A549 (cell line): Measurements from ENCODE around the gene EPB42. TPM values are rescaled to one million over a fixed set of nuclear protein-coding genes. Genes with fewer than 3 reads are reported as not detected.

Experiments
- ATAC-seq, 2 experiments: fragments of 200-7000 bp in 1 of 2; fragments of >200 bp in 1 of 2; cut with Nextera tagmentation in 1 of 2; cut with Tn5 transposase in 1 of 2; 3 replicates each; pipeline versions ENCODE4 v1.8.0 to v1.9.1; 2018 to 2020; ENCODE audit warnings: mild to moderate bottlenecking in 1 of 2, moderate library complexity in 1 of 2
- CTCF ChIA-PET: fragments of 300-600 bp; sonication (Branson Sonifier 250); formaldehyde crosslinking; extraction: SDS; loops from one replicate; lab custom pipeline; 2021; ENCODE audit warnings: antibody characterized with exemption, inconsistent platforms; lab: Yijun Ruan, JAX
- POLR2A ChIA-PET: fragments of 350-600 bp; formaldehyde crosslinking; extraction: SDS; loops from one replicate; lab custom pipeline; 2021; ENCODE audit warnings: antibody characterized with exemption, inconsistent platforms; lab: Yijun Ruan, JAX
- DNase-seq, 2 experiments: peaks; one replicate each; pipeline versions ENCODE4 v3.0.0 to v3.0.0-alpha.2; 2011 to 2016; ENCODE audit warnings: low read depth in 1 of 2, low spot score in 1 of 2
- FAIRE-seq: peaks from 2 replicates; lab custom pipeline; 2011; peaks lifted over from hg19 to GRCh38; lab: Jason Lieb, UNC
- H3K27ac ChIP-seq, 2 experiments: fragments of >200 bp; sonication (Bioruptor Twin); formaldehyde crosslinking; 3 replicates each; pipeline ENCODE4 v1.5.1; 2016 to 2017
- H3K4me1 ChIP-seq: fragments of >200 bp; sonication (Bioruptor Twin); formaldehyde crosslinking; 3 replicates; pipeline ENCODE4 v1.6.1; 2016
- H3K4me2 ChIP-seq: fragments of >200 bp; sonication (Bioruptor Twin); formaldehyde crosslinking; 3 replicates; pipeline ENCODE4 v1.6.1; 2016
- H3K4me3 ChIP-seq: fragments of >200 bp; sonication (Bioruptor Twin); formaldehyde crosslinking; 3 replicates; pipeline ENCODE4 v1.5.1; 2016
- H3K9me3 ChIP-seq: fragments of >200 bp; sonication (Bioruptor Twin); formaldehyde crosslinking; 3 replicates; pipeline ENCODE4 v1.6.1; 2016
- BHLHE40 ChIP-seq: IDR thresholded peaks from 2 replicates; pipeline ENCODE4 v1.6.1; 2012; ENCODE audit warnings: low read depth, low read length, inconsistent platforms
- CEBPB ChIP-seq, 2 experiments: fragments of >200 bp in 1 of 2; sonication (Bioruptor Twin) in 1 of 2; formaldehyde crosslinking in 1 of 2; IDR thresholded peaks; 2 replicates each; pipeline ENCODE4 v1.6.1; 2012 to 2016
- CHD4 ChIP-seq: fragments of 200-600 bp; sonication (generic); IDR thresholded peaks from 2 replicates; pipeline ENCODE4 v1.6.1; 2016; ENCODE audit warnings: antibody characterized with exemption, mild to moderate bottlenecking, borderline replicate concordance
- EHF ChIP-seq: fragments of 250-450 bp; sonication (Bioruptor Pico); IDR thresholded peaks from 2 replicates; pipeline ENCODE4 v1.5.0; 2020; ENCODE audit warnings: mild to moderate bottlenecking
- EHMT2 ChIP-seq: fragments of 200-600 bp; sonication (generic); IDR thresholded peaks from 2 replicates; pipeline ENCODE4 v1.6.1; 2016; ENCODE audit warnings: antibody characterized with exemption, low read depth, mild to moderate bottlenecking, moderate library complexity
- FOSB ChIP-seq: fragments of 250-450 bp; sonication (Bioruptor Pico); IDR thresholded peaks from 2 replicates; pipeline ENCODE4 v1.5.0; 2020; ENCODE audit warnings: mild to moderate bottlenecking, moderate library complexity
- GATA3 ChIP-seq: IDR thresholded peaks from 2 replicates; pipeline ENCODE4 v1.6.1; 2012; ENCODE audit warnings: borderline replicate concordance
- HDAC2 ChIP-seq: fragments of 200-600 bp; sonication (generic); IDR thresholded peaks from 2 replicates; pipeline ENCODE4 v1.6.1; 2016
- HOXB13 ChIP-seq: fragments of 250-450 bp; sonication (Bioruptor Pico); IDR thresholded peaks from 2 replicates; pipeline ENCODE4 v1.5.0; 2020; ENCODE audit warnings: low read depth, mild to moderate bottlenecking, moderate library complexity
- KDM5A ChIP-seq: fragments of 200-600 bp; sonication (generic); IDR thresholded peaks from 2 replicates; pipeline ENCODE4 v1.6.1; 2016; ENCODE audit warnings: antibody characterized with exemption, mild to moderate bottlenecking
- NFE2L2 ChIP-seq: fragments of 150-350 bp; conservative IDR thresholded peaks from 2 replicates; pipeline ENCODE4 v1.6.1; 2014; ENCODE audit warnings: low read length
- NPAS2 ChIP-seq: fragments of 250-450 bp; sonication (Bioruptor Pico); IDR thresholded peaks from 2 replicates; pipeline ENCODE4 v1.8.0; 2022; ENCODE audit warnings: mild to moderate bottlenecking, moderate library complexity, borderline replicate concordance
- NR3C1 ChIP-seq: fragments of >200 bp; sonication (Bioruptor Twin); formaldehyde crosslinking; IDR thresholded peaks from 3 replicates; pipeline ENCODE4 v1.6.1; 2017
- POLR2A ChIP-seq: IDR thresholded peaks from 2 replicates; pipeline ENCODE4 v1.6.1; 2012; ENCODE audit warnings: mild to moderate bottlenecking, low read length
- RAD21 ChIP-seq, 2 experiments: fragments of >200 bp in 1 of 2; sonication (Bioruptor Twin) in 1 of 2; formaldehyde crosslinking in 1 of 2; IDR thresholded peaks in 1 of 2; conservative IDR thresholded peaks in 1 of 2; 2 replicates in 1 of 2; 3 replicates in 1 of 2; pipeline ENCODE4 v1.6.1; 2012 to 2018; ENCODE audit warnings: inconsistent platforms in 1 of 2
- RNF2 ChIP-seq: fragments of 200-600 bp; sonication (generic); IDR thresholded peaks from 2 replicates; pipeline ENCODE4 v1.6.1; 2016; ENCODE audit warnings: low read depth, mild to moderate bottlenecking, antibody characterized with exemption, moderate library complexity, borderline replicate concordance
- SMC3 ChIP-seq: fragments of >200 bp; sonication (Bioruptor Twin); formaldehyde crosslinking; IDR thresholded peaks from 3 replicates; pipeline ENCODE4 v1.6.1; 2018; ENCODE audit warnings: inconsistent platforms
- TFCP2L1 ChIP-seq: fragments of 250-450 bp; sonication (Bioruptor Pico); IDR thresholded peaks from 2 replicates; pipeline ENCODE4 v1.5.0; 2021; ENCODE audit warnings: mild to moderate bottlenecking
- ZSCAN20 ChIP-seq: fragments of 250-450 bp; sonication (Bioruptor Pico); IDR thresholded peaks from 2 replicates; pipeline ENCODE4 v1.8.0; 2022; ENCODE audit warnings: mild to moderate bottlenecking, moderate library complexity
- WGBS: methylation state at CpG from one replicate; pipeline ENCODE4 v1.1.6; 2017; ENCODE audit errors: missing lambda C conversion rate; 5-methylcytosine and 5-hydroxymethylcytosine counted together
- polyA plus RNA-seq, 4 experiments: library from polyadenylated mRNA; depleted of rRNA in 3 of 4; stranded (reverse); fragments of >200 nt; fragmentation: RNase III in 1 of 4; extraction: RNeasy Plus Mini Kit Qiagen cat#74134 plus additional on column Dnase treatment in 1 of 4; gene quantifications; 2 replicates in 3 of 4; 3 replicates in 1 of 4; pipeline ENCODE4 v1.2.3, GENCODE V29; 2011 to 2017
- TF ChIP-seq, protein P1 (sequence below): IDR thresholded peaks from 2 replicates; pipeline ENCODE4 v1.6.1; 2012; ENCODE audit warnings: low read depth, borderline replicate concordance
- TF ChIP-seq, protein P2 (sequence below): fragments of >200 bp; sonication (Bioruptor Twin); formaldehyde crosslinking; IDR thresholded peaks from 2 replicates; pipeline ENCODE4 v1.6.1; 2016
- TF ChIP-seq, protein P3 (sequence below): fragments of >200 bp; sonication (Bioruptor Twin); formaldehyde crosslinking; IDR thresholded peaks from 3 replicates; pipeline ENCODE4 v1.5.1; 2016
- TF ChIP-seq, protein P4 (sequence below): fragments of >200 bp; sonication (Bioruptor Twin); formaldehyde crosslinking; IDR thresholded peaks from 3 replicates; pipeline ENCODE4 v1.6.1; 2016
- TF ChIP-seq, protein P5 (sequence below): fragments of 250-450 bp; sonication (Bioruptor Pico); IDR thresholded peaks from 2 replicates; pipeline ENCODE4 v1.5.0; 2021; ENCODE audit warnings: mild to moderate bottlenecking, moderate library complexity, borderline replicate concordance
- TF ChIP-seq, protein P6 (sequence below): IDR thresholded peaks from 2 replicates; pipeline ENCODE4 v1.6.1; 2012

The EPB42 gene
- polyA plus RNA-seq, 2 of the 4 experiments (the other 2 are of a cell fraction), result not detected

DNA sequence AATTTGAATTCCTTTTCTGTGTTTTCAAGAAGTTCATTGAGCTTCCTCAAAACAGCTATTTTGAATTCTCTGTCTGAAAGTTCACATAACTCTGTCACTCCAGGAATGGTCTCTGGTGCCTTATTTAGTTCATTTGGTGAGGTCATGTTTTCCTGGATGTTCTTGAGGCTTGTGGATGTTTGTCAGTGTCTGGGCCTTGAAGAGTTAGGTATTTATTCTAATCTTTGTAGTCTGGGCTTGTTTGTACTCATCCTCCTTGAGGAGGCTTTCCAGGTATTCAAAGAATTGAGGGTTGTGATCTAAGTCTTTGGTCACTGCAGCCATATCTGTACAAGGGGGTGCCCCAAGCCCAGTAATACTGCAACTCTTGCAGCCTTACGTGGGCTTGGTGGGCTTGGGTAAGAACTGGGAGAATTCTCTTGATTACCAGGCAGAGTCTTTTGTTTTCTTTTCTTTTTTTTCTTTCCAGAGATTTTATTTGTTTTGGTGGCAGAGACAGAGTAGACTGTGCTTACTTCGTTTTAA lies 55.0 kb downstream of the EPB42 start:
- Histone ChIP-seq H3K4me1 (peaks cover 8% of the 10 kb centered on the region; the same call in 2 of the 3 replicates), H3K4me3 (no peak overlapping the region), H3K9me3 (no peaks in the 10 kb centered on the region), H3K27ac (no peak overlapping the region), H3K4me2 (no peak overlapping the region)
- FAIRE-seq, result no peak
- ChIA-PET POLR2A (no interaction called here), CTCF (no interaction called here)
- TF ChIP-seq ZSCAN20, result no peak
- no peak for TF ChIP-seq HDAC2
- TF ChIP-seq POLR2A, result no peak
- no peak for TF ChIP-seq NPAS2 (CRISPR knock-in tag)
- TF ChIP-seq, protein P1, sequence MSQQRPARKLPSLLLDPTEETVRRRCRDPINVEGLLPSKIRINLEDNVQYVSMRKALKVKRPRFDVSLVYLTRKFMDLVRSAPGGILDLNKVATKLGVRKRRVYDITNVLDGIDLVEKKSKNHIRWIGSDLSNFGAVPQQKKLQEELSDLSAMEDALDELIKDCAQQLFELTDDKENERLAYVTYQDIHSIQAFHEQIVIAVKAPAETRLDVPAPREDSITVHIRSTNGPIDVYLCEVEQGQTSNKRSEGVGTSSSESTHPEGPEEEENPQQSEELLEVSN, result no peak
- TF ChIP-seq, protein P2, sequence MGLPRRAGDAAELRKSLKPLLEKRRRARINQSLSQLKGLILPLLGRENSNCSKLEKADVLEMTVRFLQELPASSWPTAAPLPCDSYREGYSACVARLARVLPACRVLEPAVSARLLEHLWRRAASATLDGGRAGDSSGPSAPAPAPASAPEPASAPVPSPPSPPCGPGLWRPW, result no peak
- no peak for TF ChIP-seq RAD21 (conservative IDR thresholded peaks at IDR 0.05 in 1 of 2, IDR thresholded peaks at IDR 0.05 in 1 of 2)
- TF ChIP-seq EHMT2, result no peak
- TF ChIP-seq TFCP2L1, result no peak
- TF ChIP-seq SMC3, result no peak
- TF ChIP-seq, protein P3, sequence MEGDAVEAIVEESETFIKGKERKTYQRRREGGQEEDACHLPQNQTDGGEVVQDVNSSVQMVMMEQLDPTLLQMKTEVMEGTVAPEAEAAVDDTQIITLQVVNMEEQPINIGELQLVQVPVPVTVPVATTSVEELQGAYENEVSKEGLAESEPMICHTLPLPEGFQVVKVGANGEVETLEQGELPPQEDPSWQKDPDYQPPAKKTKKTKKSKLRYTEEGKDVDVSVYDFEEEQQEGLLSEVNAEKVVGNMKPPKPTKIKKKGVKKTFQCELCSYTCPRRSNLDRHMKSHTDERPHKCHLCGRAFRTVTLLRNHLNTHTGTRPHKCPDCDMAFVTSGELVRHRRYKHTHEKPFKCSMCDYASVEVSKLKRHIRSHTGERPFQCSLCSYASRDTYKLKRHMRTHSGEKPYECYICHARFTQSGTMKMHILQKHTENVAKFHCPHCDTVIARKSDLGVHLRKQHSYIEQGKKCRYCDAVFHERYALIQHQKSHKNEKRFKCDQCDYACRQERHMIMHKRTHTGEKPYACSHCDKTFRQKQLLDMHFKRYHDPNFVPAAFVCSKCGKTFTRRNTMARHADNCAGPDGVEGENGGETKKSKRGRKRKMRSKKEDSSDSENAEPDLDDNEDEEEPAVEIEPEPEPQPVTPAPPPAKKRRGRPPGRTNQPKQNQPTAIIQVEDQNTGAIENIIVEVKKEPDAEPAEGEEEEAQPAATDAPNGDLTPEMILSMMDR, result no peak
- TF ChIP-seq, protein P4, sequence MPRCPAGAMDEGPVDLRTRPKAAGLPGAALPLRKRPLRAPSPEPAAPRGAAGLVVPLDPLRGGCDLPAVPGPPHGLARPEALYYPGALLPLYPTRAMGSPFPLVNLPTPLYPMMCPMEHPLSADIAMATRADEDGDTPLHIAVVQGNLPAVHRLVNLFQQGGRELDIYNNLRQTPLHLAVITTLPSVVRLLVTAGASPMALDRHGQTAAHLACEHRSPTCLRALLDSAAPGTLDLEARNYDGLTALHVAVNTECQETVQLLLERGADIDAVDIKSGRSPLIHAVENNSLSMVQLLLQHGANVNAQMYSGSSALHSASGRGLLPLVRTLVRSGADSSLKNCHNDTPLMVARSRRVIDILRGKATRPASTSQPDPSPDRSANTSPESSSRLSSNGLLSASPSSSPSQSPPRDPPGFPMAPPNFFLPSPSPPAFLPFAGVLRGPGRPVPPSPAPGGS, result no peak
- no peak for TF ChIP-seq HOXB13
- no peak for TF ChIP-seq CEBPB (IDR thresholded peaks at IDR 0.05)
- no peak for TF ChIP-seq NR3C1
- TF ChIP-seq KDM5A, result no peak
- no peak for TF ChIP-seq GATA3
- TF ChIP-seq RNF2, result no peak
- TF ChIP-seq, protein P5, sequence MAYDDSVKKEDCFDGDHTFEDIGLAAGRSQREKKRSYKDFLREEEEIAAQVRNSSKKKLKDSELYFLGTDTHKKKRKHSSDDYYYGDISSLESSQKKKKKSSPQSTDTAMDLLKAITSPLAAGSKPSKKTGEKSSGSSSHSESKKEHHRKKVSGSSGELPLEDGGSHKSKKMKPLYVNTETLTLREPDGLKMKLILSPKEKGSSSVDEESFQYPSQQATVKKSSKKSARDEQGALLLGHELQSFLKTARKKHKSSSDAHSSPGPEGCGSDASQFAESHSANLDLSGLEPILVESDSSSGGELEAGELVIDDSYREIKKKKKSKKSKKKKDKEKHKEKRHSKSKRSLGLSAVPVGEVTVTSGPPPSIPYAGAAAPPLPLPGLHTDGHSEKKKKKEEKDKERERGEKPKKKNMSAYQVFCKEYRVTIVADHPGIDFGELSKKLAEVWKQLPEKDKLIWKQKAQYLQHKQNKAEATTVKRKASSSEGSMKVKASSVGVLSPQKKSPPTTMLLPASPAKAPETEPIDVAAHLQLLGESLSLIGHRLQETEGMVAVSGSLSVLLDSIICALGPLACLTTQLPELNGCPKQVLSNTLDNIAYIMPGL (CRISPR knock-in tag), result no peak
- DNase-seq, result no peak
- 77% methylated on average over 2 of the region's 2 CpGs for WGBS
- ATAC-seq, result no peak

DNA sequence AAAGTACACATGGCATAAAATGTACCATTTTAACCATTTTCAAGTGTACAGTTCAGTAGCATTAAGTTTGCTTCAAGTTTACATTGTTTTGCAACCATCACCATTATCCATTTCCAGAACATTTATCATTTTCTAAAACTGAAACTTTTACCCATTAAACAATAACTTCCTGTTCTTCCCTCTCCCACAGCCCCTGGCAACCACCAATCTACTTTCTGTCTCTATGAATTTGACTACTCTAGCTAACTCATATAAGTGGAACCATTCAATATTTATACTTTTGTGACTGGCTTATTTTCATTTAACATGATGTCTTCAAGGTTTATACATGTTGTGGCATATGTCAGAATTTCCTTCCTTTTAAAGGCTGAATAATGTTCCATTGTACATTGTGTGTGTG lies 67.5 kb downstream of the EPB42 start:
- 0 out of 3 replicates have a peak, but pooled peaks cover 6% of the 10 kb centered on the region for H3K4me1 ChIP-seq
- POLR2A ChIA-PET, result no interaction called here
- DNase-seq (no peak), ATAC-seq (no peak), FAIRE-seq (no peak)
- no peaks in the 10 kb centered on the region for H3K9me3 ChIP-seq
- no peak overlapping the region for H3K4me2 ChIP-seq
- H3K4me3 ChIP-seq, result no peak overlapping the region
- CTCF ChIA-PET, result no interaction called here
- no peak overlapping the region for H3K27ac ChIP-seq
- TF ChIP-seq RAD21 (conservative IDR thresholded peaks at IDR 0.05 in 1 of 2, IDR thresholded peaks at IDR 0.05 in 1 of 2) (no peak), CHD4 (no peak), NPAS2 (CRISPR knock-in tag) (no peak), POLR2A (no peak), NFE2L2 (no peak), EHF (CRISPR knock-in tag) (no peak), BHLHE40 (no peak), FOSB (CRISPR knock-in tag) (no peak), HOXB13 (no peak)
- TF ChIP-seq, protein P6, sequence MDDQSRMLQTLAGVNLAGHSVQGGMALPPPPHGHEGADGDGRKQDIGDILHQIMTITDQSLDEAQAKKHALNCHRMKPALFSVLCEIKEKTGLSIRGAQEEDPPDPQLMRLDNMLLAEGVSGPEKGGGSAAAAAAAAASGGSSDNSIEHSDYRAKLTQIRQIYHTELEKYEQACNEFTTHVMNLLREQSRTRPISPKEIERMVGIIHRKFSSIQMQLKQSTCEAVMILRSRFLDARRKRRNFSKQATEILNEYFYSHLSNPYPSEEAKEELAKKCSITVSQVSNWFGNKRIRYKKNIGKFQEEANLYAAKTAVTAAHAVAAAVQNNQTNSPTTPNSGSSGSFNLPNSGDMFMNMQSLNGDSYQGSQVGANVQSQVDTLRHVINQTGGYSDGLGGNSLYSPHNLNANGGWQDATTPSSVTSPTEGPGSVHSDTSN, result no peak
- TF ChIP-seq, protein P3, result no peak
- TF ChIP-seq, protein P5 (CRISPR knock-in tag), result no peak
